H1 (cell line): ENCODE measurements around the gene ASB1.

ENCODE experiments used
- RAD21 ChIP-seq, 2 experiments: IDR thresholded peaks in 1 of 2; conservative IDR thresholded peaks in 1 of 2; 2 replicates each; pipeline ENCODE4 v1.6.1; 2011; ENCODE audit warnings: low read depth in 2 of 2, low read length in 2 of 2, improper control_type of control experiment in 1 of 2, inconsistent platforms in 1 of 2, mild to moderate bottlenecking in 1 of 2, moderate library complexity in 1 of 2
- RXRA ChIP-seq: IDR thresholded peaks from 2 replicates; pipeline ENCODE4 v1.6.1; 2011; ENCODE audit warnings: low read depth, mild to moderate bottlenecking, low read length, moderate library complexity; ENCODE audit not compliant: insufficient read depth
- SRF ChIP-seq: IDR thresholded peaks from 2 replicates; pipeline ENCODE4 v1.6.1; 2011; ENCODE audit warnings: mild to moderate bottlenecking, low read depth, low read length, moderate library complexity
- YY1 ChIP-seq: IDR thresholded peaks from 2 replicates; pipeline ENCODE4 v1.6.1; 2011; ENCODE audit warnings: low read depth, mild to moderate bottlenecking, low read length
- ZNF274 ChIP-seq: IDR thresholded peaks from 2 replicates; pipeline ENCODE4 v1.7.0; 2012; ENCODE audit warnings: low read length, borderline replicate concordance; ENCODE audit errors: extremely low read depth
- TF ChIP-seq, protein P1 (sequence below), 3 experiments: IDR thresholded peaks; 1 replicate in 2 of 3; 2 replicates in 1 of 3; pipeline versions ENCODE4 v1.5.1 to v1.6.1; 2011; ENCODE audit warnings: low read length in 3 of 3, mild to moderate bottlenecking in 3 of 3, inconsistent platforms in 2 of 3, low read depth in 1 of 3, moderate library complexity in 1 of 3; ENCODE audit not compliant: insufficient read depth in 1 of 3; ENCODE audit errors: control extremely low read depth in 1 of 3

DNA sequence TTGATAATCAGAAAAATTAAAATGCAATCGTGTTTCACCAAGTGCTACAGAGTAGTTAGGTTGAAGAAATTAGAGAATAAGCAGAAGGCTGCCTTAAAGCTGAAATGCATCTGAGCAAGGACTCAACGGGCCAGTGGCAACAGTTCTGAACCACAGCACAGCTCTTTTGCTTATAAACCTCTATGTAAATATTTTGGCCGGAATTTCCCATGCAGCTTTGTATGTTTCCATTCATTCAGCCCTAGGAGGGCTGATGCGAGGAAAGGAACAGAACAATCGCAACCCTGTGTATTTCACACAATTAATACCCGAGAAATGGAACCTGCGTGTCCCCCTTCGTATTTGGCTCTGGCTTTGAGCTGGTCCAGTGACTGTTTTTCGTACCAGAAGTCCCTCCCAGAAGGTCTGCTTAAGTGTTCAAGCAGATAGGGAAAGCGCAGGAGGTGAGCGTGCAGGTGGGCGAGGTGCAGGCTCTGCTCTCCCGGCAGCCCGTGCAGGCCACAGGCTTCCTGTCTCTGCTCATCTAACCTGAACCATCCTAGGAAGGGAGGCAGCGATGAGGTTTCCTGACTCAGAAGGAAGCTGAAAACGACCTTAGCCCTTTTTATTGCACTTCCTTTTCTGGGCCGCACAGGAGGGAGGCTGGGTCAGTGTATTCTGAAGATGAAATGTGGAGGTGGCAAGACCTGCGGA lies 67.3 kb downstream of the ASB1 start:
- TF ChIP-seq, protein P1, sequence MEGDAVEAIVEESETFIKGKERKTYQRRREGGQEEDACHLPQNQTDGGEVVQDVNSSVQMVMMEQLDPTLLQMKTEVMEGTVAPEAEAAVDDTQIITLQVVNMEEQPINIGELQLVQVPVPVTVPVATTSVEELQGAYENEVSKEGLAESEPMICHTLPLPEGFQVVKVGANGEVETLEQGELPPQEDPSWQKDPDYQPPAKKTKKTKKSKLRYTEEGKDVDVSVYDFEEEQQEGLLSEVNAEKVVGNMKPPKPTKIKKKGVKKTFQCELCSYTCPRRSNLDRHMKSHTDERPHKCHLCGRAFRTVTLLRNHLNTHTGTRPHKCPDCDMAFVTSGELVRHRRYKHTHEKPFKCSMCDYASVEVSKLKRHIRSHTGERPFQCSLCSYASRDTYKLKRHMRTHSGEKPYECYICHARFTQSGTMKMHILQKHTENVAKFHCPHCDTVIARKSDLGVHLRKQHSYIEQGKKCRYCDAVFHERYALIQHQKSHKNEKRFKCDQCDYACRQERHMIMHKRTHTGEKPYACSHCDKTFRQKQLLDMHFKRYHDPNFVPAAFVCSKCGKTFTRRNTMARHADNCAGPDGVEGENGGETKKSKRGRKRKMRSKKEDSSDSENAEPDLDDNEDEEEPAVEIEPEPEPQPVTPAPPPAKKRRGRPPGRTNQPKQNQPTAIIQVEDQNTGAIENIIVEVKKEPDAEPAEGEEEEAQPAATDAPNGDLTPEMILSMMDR (IDR thresholded peaks at IDR 0.05; ENCODE audit: control extremely low read depth in 1 of 3, insufficient read depth in 1 of 3, low read depth in 1 of 3, low read length in 3 of 3) = no peak
- TF ChIP-seq SRF = no peak
- no peak for TF ChIP-seq RXRA
- TF ChIP-seq YY1 = no peak
- TF ChIP-seq ZNF274 = no peak
- TF ChIP-seq RAD21 (IDR thresholded peaks at IDR 0.05 in 1 of 2, conservative IDR thresholded peaks at IDR 0.05 in 1 of 2; ENCODE audit: low read depth in 2 of 2, low read length in 2 of 2) = no peak
